ENCODE data around the gene SLC44A4.
"Not testable (repeated sequence)": the region's sequence is repeated elsewhere in the genome, so short reads cannot be mapped to it uniquely, and the experiment has no call there.

SLC44A4 gene

DNA sequence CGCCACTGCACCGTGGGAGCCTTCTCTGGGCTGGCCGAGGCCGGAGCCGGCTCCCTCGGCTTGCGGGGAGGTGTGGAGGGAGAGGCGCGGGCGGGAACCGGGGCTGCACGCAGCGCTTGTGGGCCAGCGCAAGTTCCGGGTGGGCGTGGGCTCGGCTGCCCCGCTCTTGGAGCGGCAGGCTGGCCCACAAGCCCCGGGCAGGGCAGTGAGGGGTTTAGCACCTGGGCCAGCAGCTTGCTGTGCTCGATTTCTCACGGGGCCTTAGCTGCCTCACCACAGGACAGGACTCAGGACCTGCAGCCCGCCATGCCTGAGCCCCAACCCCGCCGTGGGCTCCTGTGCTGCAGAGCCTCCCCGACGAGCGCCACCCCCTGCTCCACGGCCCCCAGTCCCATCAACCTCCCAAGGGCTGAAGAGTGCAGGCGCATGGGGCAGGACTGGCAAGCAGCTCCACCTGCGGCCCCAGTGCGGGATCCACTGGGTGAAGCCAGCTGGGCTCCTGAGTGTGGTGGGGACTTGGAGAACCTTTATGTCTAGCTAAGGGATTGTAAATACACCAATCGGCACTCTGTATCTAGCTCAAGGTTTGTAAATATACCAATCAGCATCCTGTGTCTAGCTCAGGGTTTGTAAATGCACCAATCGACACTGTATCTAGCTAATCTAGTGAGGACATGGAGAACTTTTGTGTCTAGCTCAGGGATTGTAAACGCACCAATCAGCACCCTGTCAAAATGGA is 26.6 kb downstream of the SLC44A4 start:
- not testable (repeated sequence) for DNase-seq

DNA sequence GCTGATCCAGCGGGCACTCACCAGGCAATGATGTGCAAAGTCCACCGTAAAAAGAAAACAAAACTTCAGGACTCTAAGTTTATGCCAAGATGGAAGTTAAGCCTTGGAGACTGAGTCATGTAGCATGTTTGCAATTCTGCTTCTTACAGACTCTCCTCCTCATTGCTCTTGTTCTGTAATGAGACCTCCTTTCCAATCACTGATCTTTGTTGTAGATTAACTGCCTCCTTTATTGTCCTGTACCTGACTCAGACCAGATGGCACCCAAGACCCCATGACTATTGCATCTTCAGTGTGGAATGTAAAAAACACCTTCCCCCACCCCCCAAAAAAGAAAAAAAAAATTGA is 27.3 kb downstream of the SLC44A4 start:
- no peak for DNase-seq

GRCh38 chr6:31850765-31851484 is 27.9 kb downstream of the SLC44A4 start:
- DNase-seq = no peak

DNA sequence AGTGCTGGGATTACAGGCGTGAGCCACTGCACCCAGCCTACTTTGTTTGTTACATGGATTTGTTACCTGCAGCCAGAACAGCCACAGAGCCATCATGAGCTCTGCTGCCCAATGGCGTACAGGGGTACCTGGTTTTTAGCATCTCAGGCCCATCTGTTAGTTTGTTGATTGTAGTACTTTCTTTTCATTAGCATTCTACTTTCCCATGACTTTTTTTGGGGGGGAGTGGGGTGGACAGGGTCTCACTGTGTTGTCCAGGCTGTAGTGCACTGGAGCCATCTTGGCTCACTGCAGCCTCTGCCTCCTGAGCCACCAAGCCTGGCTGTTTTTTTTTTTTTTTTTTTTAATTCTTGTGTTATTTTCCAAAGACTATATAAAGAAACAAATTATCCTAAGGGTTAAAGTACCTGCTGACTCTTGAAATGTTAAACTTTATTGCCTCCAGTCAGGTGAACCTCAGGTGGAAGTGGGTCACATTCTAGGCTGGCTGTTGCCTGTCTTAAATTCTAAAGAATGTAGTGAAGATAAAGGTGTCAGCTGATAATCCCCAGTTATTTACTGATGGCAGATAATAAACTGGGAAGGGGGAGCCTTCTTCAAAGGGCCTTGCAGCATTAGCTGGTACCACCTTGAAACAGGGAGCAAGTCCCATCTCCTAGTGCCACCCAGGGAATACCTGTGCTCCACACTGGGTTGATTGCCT is 31.4 kb downstream of the SLC44A4 start:
- DNase-seq = no peak

GRCh38 chr6:31844507-31844906 is 34.3 kb downstream of the SLC44A4 start:
- no peak for DNase-seq

DNA sequence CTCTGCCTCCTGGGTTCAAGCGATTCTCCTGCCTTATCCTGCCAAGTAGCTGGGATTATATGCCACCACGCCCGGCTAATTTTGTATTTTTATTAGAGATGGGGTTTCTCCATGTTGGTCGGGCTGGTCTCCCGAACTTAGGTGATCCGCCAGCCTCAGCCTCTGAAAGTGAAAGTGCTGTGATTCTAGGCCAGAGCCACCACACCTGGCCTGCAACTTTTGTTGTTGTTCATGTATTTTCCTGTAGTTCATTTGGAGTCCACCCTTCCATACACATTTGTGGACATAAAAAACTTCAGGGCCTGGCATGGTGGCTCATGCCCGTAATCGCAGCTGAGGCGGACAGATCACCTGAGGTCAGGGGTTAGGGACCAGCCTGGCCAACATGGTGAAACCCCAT is 36.7 kb downstream of the SLC44A4 start:
- no peak for DNase-seq

DNA sequence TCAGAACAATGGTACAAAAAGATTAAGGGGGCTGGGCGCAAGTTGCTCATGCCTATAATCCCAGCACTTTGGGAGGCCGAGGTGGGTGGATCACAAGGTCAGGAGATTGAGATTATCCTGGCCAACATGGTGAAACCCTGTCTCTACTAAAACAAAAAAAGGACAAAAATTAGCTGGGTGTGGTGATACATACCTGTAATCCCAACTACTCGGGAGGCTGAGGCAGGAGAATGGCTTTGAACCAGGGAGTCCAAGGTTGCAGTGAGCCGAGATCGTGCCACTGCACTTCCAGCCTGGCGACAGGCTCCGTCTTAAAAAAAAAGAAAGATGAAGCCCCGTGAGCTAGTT is 39.0 kb downstream of the SLC44A4 start:
- not testable (repeated sequence) for DNase-seq

GRCh38 chr6:31838968-31839367 is 39.8 kb downstream of the SLC44A4 start:
- DNase-seq = no peak

- DNase-seq = not testable (repeated sequence)
Measured at GRCh38 chr6:31838114-31838553, 40.7 kb downstream of the SLC44A4 start.

DNA sequence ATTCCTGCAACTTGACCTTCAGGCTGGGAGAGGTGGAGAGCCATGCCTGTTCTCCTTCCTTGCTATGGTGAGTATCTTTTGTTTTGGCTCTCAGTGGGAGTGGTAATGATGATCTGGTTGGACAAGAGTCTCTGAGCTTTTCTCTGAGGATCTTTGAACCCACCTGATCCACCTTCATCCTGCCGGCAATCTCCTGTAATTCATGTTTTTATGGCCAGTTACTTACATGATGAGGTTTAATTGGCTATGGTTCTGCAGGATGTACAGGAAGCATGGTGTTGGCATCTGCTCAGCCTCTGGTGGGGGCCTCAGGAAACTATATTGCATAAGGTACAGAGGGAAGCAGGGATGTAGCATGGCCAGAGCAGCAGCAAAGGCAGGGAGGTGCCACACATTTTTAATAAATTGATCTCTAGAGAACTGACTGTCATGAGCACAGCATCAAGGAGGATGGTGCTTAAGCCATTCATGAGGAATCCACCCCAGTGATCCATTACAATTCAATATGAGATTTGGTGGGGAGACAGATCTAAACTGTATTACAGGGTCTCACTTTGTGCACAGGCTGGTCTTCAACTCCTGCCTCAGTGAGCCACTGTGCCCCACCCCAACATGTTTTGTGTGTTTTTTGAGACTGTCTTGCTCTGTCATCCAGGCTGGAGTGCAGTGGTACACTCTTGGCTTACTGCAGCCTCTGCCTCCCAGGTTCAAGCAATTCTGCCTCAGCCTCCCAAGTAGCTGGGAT is 41.3 kb downstream of the SLC44A4 start:
- no peak for DNase-seq

- DNase-seq = no peak
Measured at GRCh38 chr6:31836474-31837368, 42.1 kb downstream of the SLC44A4 start.

DNA sequence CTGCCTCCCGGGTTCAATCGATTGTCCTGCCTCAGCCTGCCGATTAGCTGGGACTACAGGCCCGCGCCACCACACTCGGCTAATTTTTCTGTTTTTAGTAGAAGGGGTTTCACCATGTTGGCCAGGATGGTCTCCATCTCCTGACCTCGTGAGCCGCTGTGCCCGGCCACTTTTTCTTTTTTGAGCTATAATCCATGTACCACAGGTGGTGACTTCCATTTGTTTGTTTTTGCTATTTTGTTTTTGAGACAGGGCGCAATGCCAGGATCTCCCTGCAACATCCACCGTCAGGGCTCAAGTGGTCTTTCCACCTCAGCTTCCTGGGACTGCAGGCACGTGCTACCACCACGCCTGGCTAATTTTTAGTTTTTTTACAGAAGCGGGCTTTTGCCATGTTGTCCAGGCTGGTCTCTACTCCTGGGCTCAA is 42.7 kb downstream of the SLC44A4 start:
- DNase-seq = no peak

GRCh38 chr6:31834367-31835250 is 44.2 kb downstream of the SLC44A4 start:
- DNase-seq = peak; percentile 94

- no peak for DNase-seq
Measured at GRCh38 chr6:31831350-31832215, 47.2 kb downstream of the SLC44A4 start.

GRCh38 chr6:31830886-31831335 is 47.9 kb downstream of the SLC44A4 start:
- DNase-seq = no peak

- DNase-seq = no peak
Measured at GRCh38 chr6:31829633-31830283, 49.0 kb downstream of the SLC44A4 start.

GRCh38 chr6:31827286-31828079 is 51.3 kb downstream of the SLC44A4 start, which contains the start of gene HSPA1B:
TSS of gene HSPA1B (plus strand) at chr6:31827738. CDS start at chr6:31827951, 213 bp downstream.
- DNase-seq = peak; percentile 99

- DNase-seq = peak; percentile 94
Measured at GRCh38 chr6:31826793-31827285, 52.0 kb downstream of the SLC44A4 start.
